B cell (primary cell): ENCODE data around the gene IFI27L2.

Experiments
- EZH2 ChIP-seq: IDR thresholded peaks from 2 replicates; pipeline ENCODE4 v1.6.1; 2012; ENCODE audit warnings: borderline replicate concordance, low read depth, mild to moderate bottlenecking, moderate library complexity, low read length; ENCODE audit not compliant: insufficient read depth, poor library complexity, severe bottlenecking
- TF ChIP-seq, protein P1 (sequence below): fragments of 200-600 bp; IDR thresholded peaks from one replicate; pipeline ENCODE4 v1.8.0; 2022; ENCODE audit warnings: antibody characterized with exemption, mild to moderate bottlenecking

DNA sequence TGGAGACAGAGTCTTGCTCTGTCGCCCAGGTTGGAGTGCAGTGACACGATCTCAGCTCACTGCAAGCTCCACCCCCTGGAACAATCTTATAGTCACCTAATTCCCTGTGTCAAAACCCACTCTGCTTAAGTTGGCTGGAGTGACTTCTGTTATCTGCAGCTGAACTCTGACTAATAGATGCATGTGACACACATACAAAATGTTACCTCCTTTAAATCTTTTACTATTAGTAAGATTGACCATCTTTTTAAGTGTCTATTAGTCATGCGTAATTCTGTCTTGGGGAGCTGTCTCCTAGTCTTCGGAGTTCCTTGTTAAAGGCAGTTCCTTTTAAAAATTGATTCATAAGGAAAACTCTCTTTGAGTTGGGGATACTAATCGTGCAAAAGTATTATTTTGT, 40.9 kb downstream of the IFI27L2 start:
- TF ChIP-seq, protein P1, sequence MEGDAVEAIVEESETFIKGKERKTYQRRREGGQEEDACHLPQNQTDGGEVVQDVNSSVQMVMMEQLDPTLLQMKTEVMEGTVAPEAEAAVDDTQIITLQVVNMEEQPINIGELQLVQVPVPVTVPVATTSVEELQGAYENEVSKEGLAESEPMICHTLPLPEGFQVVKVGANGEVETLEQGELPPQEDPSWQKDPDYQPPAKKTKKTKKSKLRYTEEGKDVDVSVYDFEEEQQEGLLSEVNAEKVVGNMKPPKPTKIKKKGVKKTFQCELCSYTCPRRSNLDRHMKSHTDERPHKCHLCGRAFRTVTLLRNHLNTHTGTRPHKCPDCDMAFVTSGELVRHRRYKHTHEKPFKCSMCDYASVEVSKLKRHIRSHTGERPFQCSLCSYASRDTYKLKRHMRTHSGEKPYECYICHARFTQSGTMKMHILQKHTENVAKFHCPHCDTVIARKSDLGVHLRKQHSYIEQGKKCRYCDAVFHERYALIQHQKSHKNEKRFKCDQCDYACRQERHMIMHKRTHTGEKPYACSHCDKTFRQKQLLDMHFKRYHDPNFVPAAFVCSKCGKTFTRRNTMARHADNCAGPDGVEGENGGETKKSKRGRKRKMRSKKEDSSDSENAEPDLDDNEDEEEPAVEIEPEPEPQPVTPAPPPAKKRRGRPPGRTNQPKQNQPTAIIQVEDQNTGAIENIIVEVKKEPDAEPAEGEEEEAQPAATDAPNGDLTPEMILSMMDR, result no peak
- no peak for TF ChIP-seq EZH2
